Ovary (tissue), 9 donors: ENCODE data around the gene CPXM1. TPM values are rescaled to one million over a fixed set of nuclear protein-coding genes. Genes with fewer than 3 reads are reported as not detected.
A peak's percentile ranks its signal among the peaks of the same experiment; 100 is the strongest.

ENCODE experiments used
- DNase-seq, 5 donors: peaks; one replicate each; pipeline ENCODE4 v3.0.0-alpha.2; 2019 to 2020
- H3K27ac ChIP-seq, 2 donors: fragments of 200-600 bp; one replicate each; pipeline versions ENCODE4 v1.5.1 to v1.8.0; 2019 to 2022
- H3K27me3 ChIP-seq: fragments of 200-600 bp; one replicate; pipeline ENCODE4 v1.8.0; 2022
- H3K36me3 ChIP-seq: fragments of 200-600 bp; sonication (generic); one replicate; pipeline ENCODE4 v1.5.1; 2019
- H3K4me1 ChIP-seq: one replicate; pipeline ENCODE4 v1.8.1; 2013; ENCODE audit warnings: mild to moderate bottlenecking, moderate library complexity; ENCODE audit not compliant: insufficient read depth
- H3K4me3 ChIP-seq: fragments of 200-600 bp; sonication (generic); one replicate; pipeline ENCODE4 v1.5.1; 2017
- H3K9me3 ChIP-seq, 2 donors: fragments of 200-600 bp in 1 of 2; sonication (generic) in 1 of 2; one replicate each; pipeline versions ENCODE4 v1.5.1 to v1.8.1; 2013 to 2019; ENCODE audit warnings: mild to moderate bottlenecking in 1 of 2, moderate library complexity in 1 of 2
- CTCF ChIP-seq, 3 donors: fragments of 450-650 bp in 2 of 3; fragments of 200-600 bp in 1 of 3; IDR thresholded peaks; one replicate each; pipeline versions ENCODE4 v1.5.1 to v1.8.0; 2016 to 2022; ENCODE audit warnings: antibody characterized with exemption in 3 of 3, mild to moderate bottlenecking in 1 of 3
- EP300 ChIP-seq: sonication (generic); formaldehyde crosslinking; IDR thresholded peaks from one replicate; pipeline ENCODE4 v1.6.1; 2017; ENCODE audit warnings: antibody characterized with exemption
- POLR2A ChIP-seq: fragments of 450-650 bp; IDR thresholded peaks from one replicate; pipeline ENCODE4 v1.6.1; 2017; ENCODE audit warnings: antibody characterized with exemption, mild to moderate bottlenecking, moderate library complexity
- WGBS, 3 donors: extraction: QIAGEN DNeasy Blood & Tissue Kit in 1 of 3; methylation state at CpG; one replicate each; pipeline versions ENCODE4 v1.1.5 to v1.1.7; 2013 to 2017; 5-methylcytosine and 5-hydroxymethylcytosine counted together
- intact Hi-C, 4 donors: fragments of 100-400 bp; cut with DNase I; formaldehyde crosslinking; loops; one replicate each; pipeline versions ENCODE4 v1.11.0 to v1.15.1; 2022 to 2023
- polyA plus RNA-seq, 2 donors: library from polyadenylated mRNA; stranded (reverse); fragments of 200-250 nt in 1 of 2; fragments of 350-450 nt in 1 of 2; fragmentation: Illumina TruSeq in 1 of 2; extraction: RNeasy Lipid Tissue Mini Kit (QIAGEN cat#74804) in 1 of 2; gene quantifications; one replicate each; pipeline ENCODE4 v1.2.3, GENCODE V29; 2013 to 2014
- total RNA-seq, 7 donors: library from RNA; depleted of rRNA in 2 of 7; stranded (reverse); fragments of >200 nt in 2 of 7; fragmentation: NEBNext Ultra II Directional in 3 of 7; extraction: Animal tissue kit (Norgen Biotek cat#: 25700) in 3 of 7; gene quantifications; one replicate each; pipeline versions ENCODE4 v1.1.0 to v1.2.4, GENCODE V29; 2016 to 2023
- donor health status: DM: no; HTN: no; CAD: no; lungs with moderate emphysema.
- donor health status: DM: no; HTN: no; CAD: no.
- donor health status: Bipolar disorder and iron deficiency.
- donor health status: DM: yes; HTN: yes; CAD: no.
- donor health status: DM: no; HTN: no; CAD: no.
- donor health status: DM: yes; HTN: yes; CAD: no.

CPXM1 gene
- total and polyA plus RNA-seq, 9 donors, result 0.86 to 50.9 (median 28.1) TPM

- no peaks in the 10 kb centered on the region for H3K27me3 ChIP-seq
- DNase-seq, result peak in 2 of 5 donors; percentile 54 to 61
- peak overlapping the region; percentile 29 for H3K4me3 ChIP-seq
- no peak overlapping the region for H3K27ac ChIP-seq
- peaks cover 7% of the 10 kb centered on the region for H3K4me1 ChIP-seq
- 1 to 2% (median 1%) methylated on average over 45 to 61 of the region's 61 CpGs for WGBS, 3 donors
- TF ChIP-seq CTCF (IDR thresholded peaks at IDR 0.05), result no peak
- no peak for TF ChIP-seq POLR2A
- no peak for TF ChIP-seq EP300
- no peaks in the 10 kb centered on the region for H3K9me3 ChIP-seq
- H3K36me3 ChIP-seq, result no peaks in the 10 kb centered on the region
- intact Hi-C loops, result no loop called here
These were observed 523 bp downstream of the CPXM1 start for GRCh38 chr20:2799688-2800520.

GRCh38 chr20:2799271-2799670 is 1.2 kb downstream of the CPXM1 start:
- TF ChIP-seq EP300 (no peak), POLR2A (no peak), CTCF (IDR thresholded peaks at IDR 0.05) (no peak)
- Histone ChIP-seq H3K9me3 (no peaks in the 10 kb centered on the region), H3K27me3 (no peaks in the 10 kb centered on the region), H3K27ac (no peak overlapping the region), H3K4me3 (peak overlapping the region; percentile 29), H3K4me1 (peaks cover 7% of the 10 kb centered on the region), H3K36me3 (no peaks in the 10 kb centered on the region)
- DNase-seq, result no peak
- WGBS, 3 donors, result 28 to 36% (median 32%) methylated on average over 9 of the region's 9 CpGs
- intact Hi-C loops, result no loop called here

GRCh38 chr20:2798814-2799213 is 1.6 kb downstream of the CPXM1 start:
- TF ChIP-seq POLR2A, result no peak
- no peak for TF ChIP-seq EP300
- no peak for TF ChIP-seq CTCF (IDR thresholded peaks at IDR 0.05)
- H3K9me3 ChIP-seq, result no peaks in the 10 kb centered on the region
- intact Hi-C loops, result no loop called here

GRCh38 chr20:2798095-2798805 is 2.2 kb downstream of the CPXM1 start:
- intact Hi-C loops, result no loop called here
- no peak for DNase-seq
- peaks cover 7% of the 10 kb centered on the region for H3K4me1 ChIP-seq
- TF ChIP-seq EP300 (no peak), POLR2A (no peak), CTCF (IDR thresholded peaks at IDR 0.05) (no peak)
- no peaks in the 10 kb centered on the region for H3K9me3 ChIP-seq
- H3K27me3 ChIP-seq, result no peaks in the 10 kb centered on the region
- no peak overlapping the region for H3K27ac ChIP-seq
- no peak overlapping the region for H3K4me3 ChIP-seq
- no peaks in the 10 kb centered on the region for H3K36me3 ChIP-seq
- 84 to 91% (median 87%) methylated on average over 19 of the region's 19 CpGs for WGBS, 3 donors

More at GRCh38 chr20:2798814-2799213, 1.6 kb downstream of the CPXM1 start:
- DNase-seq, result no peak
- Histone ChIP-seq H3K4me3 (no peak overlapping the region), H3K27ac (no peak overlapping the region), H3K27me3 (no peaks in the 10 kb centered on the region), H3K36me3 (no peaks in the 10 kb centered on the region), H3K4me1 (peaks cover 7% of the 10 kb centered on the region)
- WGBS, 3 donors, result 75 to 82% (median 79%) methylated on average over 6 of the region's 6 CpGs
